Measurements from ENCODE around the gene PTCH2.

- TF ChIP-seq EZH2phosphoT487 (IDR thresholded peaks at IDR 0.05; ENCODE audit: borderline replicate concordance, low read length) (no peak), CTCF (IDR thresholded peaks at IDR 0.05; ENCODE audit: low read depth, low read length, poor library complexity, severe bottlenecking) (no peak)
These were observed 11.5 kb downstream of the PTCH2 start for GRCh38 chr1:44831516-44831915.

All from DOHH2 (cell line).